ENCODE data around the gene VIPR2. TPM values are rescaled to one million over a fixed set of nuclear protein-coding genes. Genes with fewer than 3 reads are reported as not detected.

The VIPR2 gene
- polyA plus RNA-seq, 1 experiment = not detected

GRCh38 chr7:159146084-159146858 lies 1.6 kb upstream of the VIPR2 start:
- no peak for TF ChIP-seq CTCF (IDR thresholded peaks at IDR 0.05; ENCODE audit: insufficient read depth, low read depth, low read length)
- Histone ChIP-seq H3K27me3 (ENCODE audit: control insufficient read depth, insufficient read depth, low read length) (peaks cover 1% of the 10 kb centered on the region; the same call in 1 of the 2 replicates), H3K4me3 (ENCODE audit: low read depth, low read length) (no peak overlapping the region), H3K36me3 (ENCODE audit: control insufficient read depth, insufficient read depth, low read length) (no peaks in the 10 kb centered on the region)
- CTCF ChIA-PET = no interaction called here
- POLR2A ChIA-PET = no interaction called here
- no peak for DNase-seq (ENCODE audit: low read depth)

- no peak overlapping the region for H3K4me3 ChIP-seq (ENCODE audit: low read depth, low read length)
- H3K27me3 ChIP-seq (ENCODE audit: control insufficient read depth, insufficient read depth, low read length) = peaks cover 1% of the 10 kb centered on the region; the same call in 1 of the 2 replicates
- no peak for DNase-seq (ENCODE audit: low read depth)
- H3K36me3 ChIP-seq (ENCODE audit: control insufficient read depth, insufficient read depth, low read length) = no peaks in the 10 kb centered on the region
- ChIA-PET CTCF (no interaction called here), POLR2A (no interaction called here)
- no peak for TF ChIP-seq CTCF (IDR thresholded peaks at IDR 0.05; ENCODE audit: insufficient read depth, low read depth, low read length)
Observed at GRCh38 chr7:159145490-159145855, 806 bp upstream of the VIPR2 start.

GRCh38 chr7:159143780-159144757 lies 598 bp downstream of the VIPR2 start:
- H3K27me3 ChIP-seq (ENCODE audit: control insufficient read depth, insufficient read depth, low read length) = peaks cover 1% of the 10 kb centered on the region; the same call in 1 of the 2 replicates
- DNase-seq (ENCODE audit: low read depth) = no peak
- no peak overlapping the region for H3K4me3 ChIP-seq (ENCODE audit: low read depth, low read length)
- no peak for TF ChIP-seq CTCF (IDR thresholded peaks at IDR 0.05; ENCODE audit: insufficient read depth, low read depth, low read length)
- ChIA-PET CTCF (interaction anchor here (0.5 kb wide), 1 partner anchor 1196 kb away, joined by 3 read pairs; no protein-coding TSS in a partner anchor), POLR2A (no interaction called here)
- no peaks in the 10 kb centered on the region for H3K36me3 ChIP-seq (ENCODE audit: control insufficient read depth, insufficient read depth, low read length)

GRCh38 chr7:159142730-159143129 lies 1.9 kb downstream of the VIPR2 start:
- no peaks in the 10 kb centered on the region for H3K36me3 ChIP-seq (ENCODE audit: control insufficient read depth, insufficient read depth, low read length)
- ChIA-PET CTCF (no interaction called here), POLR2A (no interaction called here)
- no peak overlapping the region for H3K4me3 ChIP-seq (ENCODE audit: low read depth, low read length)
- H3K27me3 ChIP-seq (ENCODE audit: control insufficient read depth, insufficient read depth, low read length) = peaks cover 1% of the 10 kb centered on the region; the same call in 1 of the 2 replicates
- DNase-seq (ENCODE audit: low read depth) = no peak
- no peak for TF ChIP-seq CTCF (IDR thresholded peaks at IDR 0.05; ENCODE audit: insufficient read depth, low read depth, low read length)

GRCh38 chr7:159142199-159142598 lies 2.5 kb downstream of the VIPR2 start:
- ChIA-PET POLR2A (no interaction called here), CTCF (no interaction called here)
- DNase-seq (ENCODE audit: low read depth) = no peak
- TF ChIP-seq CTCF (IDR thresholded peaks at IDR 0.05; ENCODE audit: insufficient read depth, low read depth, low read length) = no peak
- peaks cover 1% of the 10 kb centered on the region; the same call in 1 of the 2 replicates for H3K27me3 ChIP-seq (ENCODE audit: control insufficient read depth, insufficient read depth, low read length)
- no peak overlapping the region for H3K4me3 ChIP-seq (ENCODE audit: low read depth, low read length)
- no peaks in the 10 kb centered on the region for H3K36me3 ChIP-seq (ENCODE audit: control insufficient read depth, insufficient read depth, low read length)
